ENCODE measurements around the gene CPSF4L. TPM values are rescaled to one million over a fixed set of nuclear protein-coding genes. Genes with fewer than 3 reads are reported as not detected.
"Not testable (repeated sequence)": the region's sequence is repeated elsewhere in the genome, so short reads cannot be mapped to it uniquely, and the experiment has no call there.

The CPSF4L gene
- total RNA-seq, 1 experiment from 2014 or later: not detected

DNA sequence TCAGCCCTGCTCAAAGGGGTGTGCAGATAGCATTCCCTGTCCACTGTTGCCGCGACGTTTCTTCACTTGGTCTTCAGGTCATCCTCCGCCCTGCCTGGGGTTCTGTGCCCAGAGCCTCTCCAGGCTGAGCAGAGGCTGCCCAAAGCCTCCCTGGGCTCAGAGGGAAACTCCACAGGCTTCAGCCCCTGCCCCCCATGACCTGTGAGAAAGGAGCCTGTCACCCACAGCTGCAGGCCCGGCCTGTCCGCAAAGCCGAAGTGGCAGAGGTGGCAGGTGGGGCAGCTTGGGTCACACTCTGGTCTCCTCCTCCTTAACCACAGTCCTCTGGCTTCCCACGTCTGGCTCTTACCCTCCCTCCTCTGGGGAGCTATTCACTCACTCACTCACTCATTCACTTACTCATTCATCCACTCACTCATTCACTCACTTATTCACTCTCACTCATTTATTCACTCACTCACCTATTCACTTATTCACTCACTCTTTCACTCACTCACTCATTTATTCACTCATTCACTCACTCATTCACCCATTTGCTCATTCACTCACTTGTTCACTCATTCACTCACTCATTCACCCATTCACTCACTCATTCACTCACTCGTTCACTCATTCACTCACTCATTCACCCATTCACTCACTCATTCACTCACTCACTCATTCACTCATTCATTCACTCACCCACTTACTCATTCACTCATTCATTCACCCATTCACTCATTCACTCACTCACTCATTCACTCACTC, 7.1 kb upstream of the CPSF4L start:
- no peak for DNase-seq (ENCODE audit: low read depth)

DNA sequence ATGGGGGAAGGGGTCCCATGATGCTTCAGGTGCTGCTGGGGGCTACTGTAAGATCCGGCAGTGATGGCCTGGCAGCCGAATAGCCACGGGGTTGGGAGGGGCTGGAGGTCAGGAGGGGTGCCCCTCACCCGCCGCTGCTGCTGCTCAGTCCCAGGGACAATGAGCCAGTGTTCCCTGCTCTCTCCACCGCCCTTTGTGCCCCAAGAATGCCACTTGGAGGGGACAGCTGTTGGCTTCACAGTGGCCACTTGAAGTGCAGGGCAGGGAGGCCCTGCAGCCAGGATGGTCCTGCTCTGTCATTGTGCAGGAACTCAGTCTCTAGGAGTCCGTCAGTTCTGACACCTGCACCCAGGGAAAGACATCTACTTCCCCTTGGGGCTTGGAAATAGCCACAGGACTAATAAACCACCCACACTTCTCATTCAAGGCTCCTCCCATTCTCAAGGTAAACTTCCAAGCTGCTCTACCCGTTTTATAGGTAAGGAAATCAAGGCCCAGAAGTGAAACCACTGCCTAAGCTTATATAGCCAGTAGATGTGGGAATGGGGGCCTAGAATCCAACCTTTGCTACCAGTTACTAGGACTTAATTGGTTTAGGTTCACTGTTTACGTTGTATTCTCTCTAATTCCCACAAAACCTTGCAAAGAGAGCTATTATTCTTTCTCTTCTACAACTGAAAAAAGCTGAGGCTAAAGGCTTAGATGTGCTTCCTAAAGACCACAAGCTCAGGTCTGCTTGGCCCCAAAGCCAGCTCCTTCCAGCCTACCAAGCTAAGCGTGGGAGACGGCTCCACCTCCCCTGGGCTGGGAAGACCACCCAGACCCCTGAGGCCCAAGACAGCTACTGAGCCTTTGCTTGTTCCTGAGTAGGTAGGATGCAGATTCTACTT, 6.2 kb upstream of the CPSF4L start:
- DNase-seq (ENCODE audit: low read depth): no peak

DNA sequence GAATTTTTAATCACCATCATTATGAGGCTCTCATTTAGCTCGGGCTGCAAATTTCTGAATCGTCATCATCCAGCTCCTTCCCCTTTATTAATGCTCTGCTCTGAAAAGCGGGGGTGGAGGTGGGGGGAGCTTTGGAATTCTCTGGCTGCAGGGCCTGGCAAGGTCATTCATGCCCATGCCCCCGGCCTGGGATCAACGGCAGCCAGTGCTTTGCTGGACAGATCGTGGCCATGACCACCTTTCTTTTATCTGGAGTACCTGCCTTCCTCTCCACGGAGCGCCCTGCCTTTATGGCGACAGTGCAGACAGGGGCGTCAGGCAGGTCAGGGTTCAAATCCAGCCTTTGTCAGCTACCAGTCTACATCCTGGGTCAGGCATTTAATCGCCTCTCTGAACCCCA, 5.1 kb upstream of the CPSF4L start:
- DNase-seq (ENCODE audit: low read depth): no peak

DNA sequence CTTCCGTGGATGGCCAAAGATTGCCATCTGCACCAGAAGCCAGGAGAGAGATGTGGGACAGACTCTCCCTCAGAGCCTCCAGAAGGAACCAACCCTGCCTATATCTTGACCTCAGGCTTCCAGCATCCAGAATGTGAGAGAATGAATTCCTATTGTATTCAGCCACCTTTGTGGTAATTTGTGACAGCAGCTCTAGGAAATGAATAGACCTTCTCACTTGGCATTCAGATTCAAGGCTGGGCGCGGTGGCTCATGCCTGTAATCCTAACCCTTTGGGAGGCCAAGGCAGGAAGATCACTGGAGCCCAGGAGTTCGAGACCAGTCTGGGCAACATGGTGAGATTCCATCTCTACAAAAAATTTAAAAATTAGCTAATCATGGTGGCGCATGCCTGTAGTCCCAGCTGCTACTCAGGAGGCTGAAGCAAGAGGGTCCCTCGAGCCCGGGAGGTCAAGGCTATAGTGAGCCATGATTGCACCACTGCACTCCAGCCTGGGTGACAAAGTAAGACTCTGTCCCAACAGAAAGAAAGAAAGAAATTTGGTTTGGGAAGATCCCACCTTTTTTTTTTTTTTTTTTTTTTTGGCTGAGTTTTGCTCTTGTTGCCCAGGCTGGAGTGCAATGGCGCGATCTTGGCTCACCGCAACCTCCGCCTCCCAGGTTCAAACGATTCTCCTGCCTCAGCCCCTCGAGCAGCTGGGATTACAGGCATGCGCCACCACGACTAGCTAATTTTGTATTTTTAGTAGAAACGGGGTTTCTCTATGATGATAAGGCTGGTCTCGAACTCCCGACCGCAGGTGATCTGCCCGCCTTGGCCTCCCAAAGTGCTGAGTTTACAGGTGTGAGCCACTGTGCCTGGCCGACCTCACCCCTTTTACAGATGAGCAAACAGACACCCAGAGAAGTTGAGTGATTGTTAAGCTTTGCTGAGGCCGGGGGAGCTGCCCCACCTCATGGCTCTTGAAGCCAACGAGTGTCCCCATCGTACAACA, 4.3 kb upstream of the CPSF4L start:
- DNase-seq (ENCODE audit: low read depth): no peak

DNA sequence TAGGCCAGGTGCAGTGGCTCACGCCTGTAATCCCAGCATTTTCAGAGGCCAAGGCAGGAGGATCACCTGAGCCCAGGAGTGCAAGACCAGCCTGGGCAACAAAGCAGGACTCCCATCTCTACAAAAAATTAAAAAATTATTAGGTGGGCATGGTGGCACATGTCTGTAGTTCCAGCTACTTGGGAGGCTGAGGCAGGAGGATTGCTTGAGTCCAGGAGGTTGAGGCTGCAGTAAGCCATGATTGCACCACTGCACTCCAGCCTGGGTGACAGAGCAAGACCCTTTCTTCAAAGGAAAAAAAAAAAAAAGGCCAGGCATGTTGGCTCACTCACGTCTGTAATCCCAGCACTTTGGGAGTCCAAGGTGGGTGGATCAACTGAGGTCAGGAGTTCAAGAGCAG, 2.8 kb upstream of the CPSF4L start:
- DNase-seq (ENCODE audit: low read depth): not testable (repeated sequence)

DNA sequence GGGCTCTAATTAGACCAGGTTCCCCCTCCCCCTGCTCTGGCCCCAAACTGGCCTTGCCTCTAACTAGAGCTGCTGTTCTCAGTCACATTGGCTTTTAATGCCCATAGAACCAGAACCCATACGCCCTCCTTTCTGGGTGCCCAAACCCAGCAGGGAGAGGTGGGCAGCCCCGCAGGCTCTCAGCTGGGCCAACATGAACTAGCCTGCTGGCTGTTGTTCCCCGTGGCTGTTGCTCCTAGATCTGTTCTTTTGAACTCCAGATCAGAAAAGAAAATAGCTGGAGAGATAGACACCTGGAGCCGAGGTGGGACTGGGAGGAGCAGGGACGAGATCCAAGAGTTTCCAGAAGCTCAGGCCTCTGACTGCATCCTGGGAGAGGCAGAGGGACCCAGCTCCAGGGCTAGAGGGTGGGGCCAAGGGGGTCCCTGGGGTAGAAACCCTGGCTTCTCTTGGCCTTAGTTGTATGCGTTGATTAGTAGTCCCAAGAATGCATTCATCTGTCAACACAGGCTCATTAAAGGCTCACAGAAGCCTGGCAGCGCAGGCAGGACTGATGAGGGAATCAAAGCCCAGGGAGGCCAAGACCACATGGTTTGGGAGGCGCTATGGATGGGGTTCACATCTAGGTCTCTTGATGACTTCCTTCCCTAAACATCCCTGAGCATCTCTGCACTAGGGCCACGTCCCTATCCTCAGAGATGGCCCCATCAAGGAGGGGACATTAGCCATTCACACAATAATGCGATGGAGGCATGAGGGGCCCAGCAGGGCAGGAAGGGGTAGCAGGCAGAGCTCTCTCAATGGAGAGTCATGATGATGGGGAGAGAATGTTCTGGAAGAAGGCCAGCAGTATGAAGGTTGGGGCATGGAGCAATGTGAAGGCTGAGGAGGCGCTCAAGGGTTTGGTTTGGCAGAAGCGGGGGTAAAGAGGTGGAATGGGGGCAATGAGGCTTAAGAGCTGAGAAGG, 1.3 kb upstream of the CPSF4L start:
- no peak for DNase-seq (ENCODE audit: low read depth)

DNA sequence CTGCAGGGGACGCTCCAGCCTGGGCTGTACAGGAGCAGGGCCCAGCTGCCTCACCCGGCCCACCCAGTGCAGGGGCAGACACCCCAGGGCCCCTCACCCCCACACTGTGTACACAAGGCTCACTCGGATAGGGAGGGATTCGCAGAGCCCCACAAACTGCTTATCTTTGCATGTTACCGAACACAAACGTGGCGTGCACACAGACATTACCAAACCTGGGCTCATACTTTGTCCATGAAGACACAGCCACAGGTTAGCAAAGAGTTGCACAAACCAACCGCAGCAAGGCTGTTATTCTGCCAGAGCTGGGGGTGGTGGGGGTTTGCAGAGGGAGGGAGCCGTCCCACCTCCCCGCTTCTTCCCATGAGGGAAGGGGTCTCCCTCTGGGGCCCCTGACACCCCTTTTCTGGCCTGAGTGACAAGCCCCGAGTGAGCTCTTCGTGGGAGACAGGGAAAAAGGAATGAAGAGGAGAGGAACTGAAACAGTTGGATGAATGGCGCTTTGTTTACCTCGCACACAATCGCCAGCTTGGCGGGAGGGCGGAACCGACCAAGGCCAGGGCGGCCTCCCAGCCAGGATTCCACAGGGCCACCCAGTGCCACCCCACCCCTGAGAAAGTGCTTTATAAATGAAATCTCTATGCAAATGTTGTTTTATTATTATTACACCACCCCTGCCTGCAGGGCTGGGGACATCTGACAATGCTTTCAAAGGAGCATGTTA, 434 bp upstream of the CPSF4L start:
- no peak for DNase-seq (ENCODE audit: low read depth)

DNA sequence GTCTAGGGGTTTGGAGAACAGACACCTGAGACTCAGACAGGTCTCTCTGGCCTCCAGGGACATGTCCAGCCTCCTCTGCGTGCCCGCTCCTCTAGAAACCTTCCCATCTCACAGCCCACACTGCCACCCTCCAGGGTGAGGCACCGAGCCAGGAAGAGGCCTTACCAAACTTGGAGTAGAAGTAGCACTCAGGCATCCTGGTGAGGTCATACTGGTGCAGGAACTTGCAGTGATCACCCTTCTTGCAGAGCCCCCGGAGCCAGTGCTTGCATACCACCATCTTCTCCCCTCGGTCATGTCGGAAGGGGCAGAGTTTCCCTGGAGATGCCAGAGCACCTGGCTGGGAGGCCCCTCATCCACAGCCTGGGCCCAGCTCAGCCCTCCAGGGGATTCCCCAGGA, 4.2 kb downstream of the CPSF4L start:
- DNase-seq (ENCODE audit: low read depth): peak; percentile 35

DNA sequence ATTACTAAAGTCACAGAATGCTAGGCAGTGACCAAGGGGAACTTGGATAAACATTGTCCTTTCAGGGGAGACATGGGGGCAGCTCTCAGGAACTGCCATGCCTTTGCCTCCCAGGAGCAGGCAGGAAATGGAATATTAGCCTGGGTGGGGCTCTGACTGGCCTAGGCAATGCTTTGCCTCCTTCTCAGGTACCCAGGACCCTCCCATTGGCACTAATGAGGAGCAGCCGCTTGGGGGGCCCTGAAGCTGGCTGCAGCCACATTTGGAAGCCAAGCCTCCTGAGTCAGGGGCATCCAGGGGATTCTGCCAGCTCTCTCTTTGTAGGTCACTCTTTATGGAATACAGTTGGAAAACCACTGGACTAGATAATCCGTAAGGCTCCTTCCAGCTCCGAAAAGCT, 5.5 kb downstream of the CPSF4L start:
- no peak for DNase-seq (ENCODE audit: low read depth)

DNA sequence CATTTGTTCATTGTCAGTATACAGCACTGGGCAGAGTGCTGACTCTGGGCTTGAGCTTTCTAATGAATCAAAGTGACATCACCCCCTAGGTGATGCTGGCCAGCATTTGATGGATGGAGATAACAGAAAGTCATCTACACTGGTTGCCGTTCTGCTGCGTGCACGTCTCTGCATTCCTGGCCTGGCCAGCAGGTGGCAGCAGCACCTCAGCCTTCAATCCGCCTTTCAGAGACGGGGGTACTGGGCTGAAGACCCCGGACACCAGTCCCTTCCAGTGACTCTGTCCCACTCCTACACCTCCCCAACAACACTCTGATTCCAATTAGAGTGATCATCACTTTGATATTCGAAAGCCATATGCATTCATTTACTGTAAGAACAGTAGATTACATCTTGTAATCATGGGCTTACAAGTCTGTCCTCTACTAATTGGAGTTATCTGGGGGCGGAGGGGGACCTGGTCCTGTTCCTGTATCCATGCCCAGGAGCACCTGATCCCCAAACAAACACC, 6.0 kb downstream of the CPSF4L start:
- peak; percentile 57 for DNase-seq (ENCODE audit: low read depth)

DNA sequence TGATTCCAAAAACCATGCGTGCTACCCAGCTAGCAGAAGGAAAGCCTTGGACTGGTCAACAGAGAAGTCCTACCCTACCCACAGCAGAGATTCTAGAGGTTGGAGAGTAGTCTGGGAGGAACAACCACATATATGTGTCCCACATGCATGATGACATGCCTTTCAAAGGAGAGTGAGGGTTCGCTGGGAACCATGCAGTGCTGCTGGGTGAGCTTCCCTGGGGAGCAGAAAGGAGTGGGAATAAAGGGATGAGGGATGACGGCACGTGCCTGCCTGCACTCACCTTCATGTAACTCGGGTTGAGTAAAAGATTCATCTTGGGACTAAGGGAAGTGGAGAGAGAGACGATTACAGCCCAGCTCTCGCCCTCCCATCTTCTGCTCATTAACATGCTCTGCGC, 9.8 kb downstream of the CPSF4L start:
- DNase-seq (ENCODE audit: low read depth): no peak

DNA sequence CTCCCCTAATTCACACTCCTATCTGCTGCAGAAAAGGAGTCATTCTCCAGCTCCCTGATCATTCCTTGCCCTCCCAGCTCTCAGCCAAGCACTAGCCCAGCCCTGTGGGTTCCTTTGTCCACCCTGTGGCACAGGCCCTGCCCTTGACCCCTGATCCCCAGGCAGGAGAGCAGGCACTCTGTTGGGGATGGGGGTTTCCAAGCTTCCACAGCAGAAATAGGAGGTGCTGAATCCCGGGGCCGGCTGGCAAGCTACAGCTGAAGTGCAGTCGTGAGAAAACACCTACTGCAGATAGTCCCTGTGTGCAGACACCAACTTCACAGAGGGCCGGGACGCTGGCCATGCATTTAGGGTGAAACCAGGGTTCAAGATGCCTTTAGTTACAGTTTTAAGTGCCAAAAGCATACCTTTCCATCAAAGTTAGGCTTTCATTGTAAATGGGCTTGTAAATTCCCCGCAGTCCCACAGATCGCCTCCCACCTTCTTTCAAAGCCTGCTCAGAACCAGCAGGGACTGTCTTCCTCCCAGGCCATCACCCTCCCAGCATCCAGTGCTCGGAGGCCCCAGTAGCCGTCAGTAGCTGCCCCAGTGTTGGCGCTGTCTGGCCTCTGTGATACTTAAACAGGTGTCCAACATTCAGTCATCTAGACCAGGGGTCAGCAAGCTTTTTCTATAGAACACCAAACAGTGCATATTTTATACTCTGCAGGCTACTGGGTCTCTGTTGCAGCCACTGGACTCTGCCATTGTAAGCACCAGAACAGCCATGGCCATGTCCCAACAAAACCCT, 10.6 kb downstream of the CPSF4L start:
- DNase-seq (ENCODE audit: low read depth): no peak

DNA sequence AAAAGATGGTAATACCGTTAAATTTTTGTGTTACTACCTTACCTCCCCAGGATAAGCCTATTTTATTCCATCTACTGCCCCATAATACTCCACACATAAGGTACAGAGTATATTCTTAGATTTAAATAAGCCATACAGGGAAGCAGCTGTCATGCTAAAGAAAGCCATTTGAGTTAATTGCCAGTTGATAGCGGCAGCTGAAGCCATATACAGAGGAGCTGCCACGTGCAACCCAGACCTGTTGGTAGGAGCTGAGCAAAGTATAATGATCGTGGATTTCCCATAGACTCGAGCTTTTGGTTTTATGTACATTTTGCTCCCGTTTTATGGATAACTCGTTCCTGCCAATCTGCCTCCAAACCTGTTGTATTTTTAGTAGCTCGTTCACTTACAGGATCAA, 12.0 kb downstream of the CPSF4L start:
- no peak for DNase-seq (ENCODE audit: low read depth)

DNA sequence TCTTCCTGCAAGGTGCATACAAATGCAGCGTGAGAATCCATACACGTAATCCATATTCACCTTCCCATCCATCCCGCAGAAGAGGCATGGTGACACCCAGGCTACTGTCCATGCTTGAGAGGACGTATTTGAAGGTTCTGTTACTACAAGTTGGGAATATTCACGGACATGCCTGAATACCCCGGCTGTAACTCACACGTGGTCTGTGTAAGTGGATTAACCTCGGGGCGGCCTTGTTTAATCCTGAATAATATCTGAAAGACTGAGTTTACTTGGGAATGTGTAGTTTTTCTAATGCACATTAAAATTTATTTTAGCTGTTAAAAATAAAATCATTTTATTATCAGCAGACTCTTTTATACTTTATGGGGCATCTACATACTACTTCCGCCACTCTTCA, 13.1 kb downstream of the CPSF4L start:
- no peak for DNase-seq (ENCODE audit: low read depth)

DNA sequence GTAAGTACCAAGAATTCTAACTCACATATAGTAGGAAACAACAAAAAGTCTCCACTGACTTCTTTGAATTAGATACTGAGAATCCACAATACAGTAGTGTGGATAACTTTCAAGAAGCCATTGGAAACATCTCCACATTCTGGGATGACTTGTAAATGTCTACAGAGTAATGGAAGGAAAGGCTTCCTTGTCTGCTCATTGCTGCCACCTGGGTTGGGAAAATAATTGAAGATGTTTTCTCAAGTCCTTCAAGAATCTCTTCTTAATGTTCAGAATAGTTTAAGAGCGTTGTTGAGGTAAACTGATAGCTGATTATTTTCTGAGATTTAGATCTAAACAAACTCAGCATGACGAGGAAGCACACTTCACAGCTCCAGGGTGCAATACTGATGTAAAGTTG, 14.0 kb downstream of the CPSF4L start:
- no peak for DNase-seq (ENCODE audit: low read depth)

DNA sequence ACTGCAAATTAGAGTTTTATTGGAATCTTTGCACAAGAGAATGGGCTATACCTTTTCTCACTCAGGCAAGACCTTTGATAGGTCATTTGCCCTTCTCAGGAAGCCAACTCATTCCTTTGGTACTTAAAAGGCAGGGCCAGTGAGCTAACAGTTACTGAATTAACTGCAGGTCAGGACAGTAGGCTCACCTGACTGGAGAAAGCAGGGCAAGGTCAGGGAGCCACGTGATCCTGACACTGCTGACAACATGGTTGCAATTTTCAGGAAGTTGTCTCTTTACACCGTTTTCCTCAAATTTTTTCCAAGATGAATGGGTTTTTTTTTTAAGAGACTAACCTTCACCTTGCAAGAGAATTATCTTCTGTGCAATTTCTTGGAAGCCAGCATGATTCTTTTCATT, 21.1 kb downstream of the CPSF4L start:
- DNase-seq (ENCODE audit: low read depth): no peak

DNA sequence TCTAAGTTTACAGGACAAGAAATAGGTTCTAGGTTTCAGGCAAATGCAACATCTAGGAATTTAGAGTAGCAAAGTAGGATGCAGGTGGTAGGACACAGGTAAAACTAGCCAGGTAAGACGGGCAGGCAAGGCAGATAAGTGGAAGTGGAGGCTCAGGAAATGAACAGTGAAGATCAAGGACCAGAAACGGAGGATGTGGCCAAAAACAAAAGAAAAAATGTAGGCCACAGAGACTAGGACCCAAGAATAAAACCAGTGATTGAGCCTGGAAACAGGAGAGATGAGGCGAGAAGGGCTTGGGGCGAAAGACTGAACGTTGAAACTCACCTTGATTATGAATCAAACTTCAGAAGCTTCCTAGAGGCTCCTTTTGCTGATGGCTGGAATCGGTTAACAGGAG, 24.0 kb downstream of the CPSF4L start:
- DNase-seq (ENCODE audit: low read depth): no peak

DNA sequence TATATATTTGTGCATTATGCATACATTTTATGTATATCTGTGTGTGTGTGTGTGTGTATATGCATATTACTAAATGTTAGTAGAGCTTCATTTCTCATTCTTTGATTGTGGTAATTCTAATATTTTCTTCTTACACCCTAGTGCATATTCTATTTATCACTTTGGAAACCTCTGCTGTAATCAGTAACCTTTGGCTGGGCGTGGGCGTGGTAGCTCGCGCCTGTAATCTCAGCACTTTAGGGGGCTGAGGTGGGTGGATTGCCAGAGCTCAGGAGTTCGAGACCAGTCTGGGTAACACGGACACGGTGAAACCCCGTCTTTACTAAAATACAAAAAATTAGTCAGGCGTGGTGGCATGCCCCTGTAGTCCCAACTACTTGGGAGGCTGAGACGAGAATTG, 26.9 kb downstream of the CPSF4L start:
- no peak for DNase-seq (ENCODE audit: low read depth)

Measured in Daoy (cell line).